BLaER1 (cell line): Measurements from ENCODE around the gene ARHGDIA.
A peak's percentile ranks its signal among the peaks of the same experiment; 100 is the strongest.

Experiments used
- H3K27ac ChIP-seq: shearing (Covaris generic); formaldehyde crosslinking; 2 replicates; pipeline ENCODE4 v1.8.1; 2022
- H3K27me3 ChIP-seq: shearing (Covaris generic); formaldehyde crosslinking; 2 replicates; pipeline ENCODE4 v1.8.1; 2022
- H3K36me3 ChIP-seq: shearing (Covaris generic); formaldehyde crosslinking; 2 replicates; pipeline ENCODE4 v1.8.1; 2022
- H3K4me1 ChIP-seq: shearing (Covaris generic); formaldehyde crosslinking; 2 replicates; pipeline ENCODE4 v1.8.1; 2022
- H3K4me2 ChIP-seq: shearing (Covaris generic); formaldehyde crosslinking; 2 replicates; pipeline ENCODE4 v1.8.1; 2022
- H3K4me3 ChIP-seq: shearing (Covaris generic); formaldehyde crosslinking; 2 replicates; pipeline ENCODE4 v1.8.1; 2022
- H3K9ac ChIP-seq: shearing (Covaris generic); formaldehyde crosslinking; 2 replicates; pipeline ENCODE4 v1.8.1; 2022
- H3K9me3 ChIP-seq: shearing (Covaris generic); formaldehyde crosslinking; 2 replicates; pipeline ENCODE4 v1.8.1; 2022
- H4K20me1 ChIP-seq: shearing (Covaris generic); formaldehyde crosslinking; 2 replicates; pipeline ENCODE4 v1.8.1; 2022
- Cebpa-rat ChIP-seq: shearing (Covaris generic); IDR thresholded peaks from 2 replicates; pipeline ENCODE4 v1.8.1; 2022

ARHGDIA gene

DNA sequence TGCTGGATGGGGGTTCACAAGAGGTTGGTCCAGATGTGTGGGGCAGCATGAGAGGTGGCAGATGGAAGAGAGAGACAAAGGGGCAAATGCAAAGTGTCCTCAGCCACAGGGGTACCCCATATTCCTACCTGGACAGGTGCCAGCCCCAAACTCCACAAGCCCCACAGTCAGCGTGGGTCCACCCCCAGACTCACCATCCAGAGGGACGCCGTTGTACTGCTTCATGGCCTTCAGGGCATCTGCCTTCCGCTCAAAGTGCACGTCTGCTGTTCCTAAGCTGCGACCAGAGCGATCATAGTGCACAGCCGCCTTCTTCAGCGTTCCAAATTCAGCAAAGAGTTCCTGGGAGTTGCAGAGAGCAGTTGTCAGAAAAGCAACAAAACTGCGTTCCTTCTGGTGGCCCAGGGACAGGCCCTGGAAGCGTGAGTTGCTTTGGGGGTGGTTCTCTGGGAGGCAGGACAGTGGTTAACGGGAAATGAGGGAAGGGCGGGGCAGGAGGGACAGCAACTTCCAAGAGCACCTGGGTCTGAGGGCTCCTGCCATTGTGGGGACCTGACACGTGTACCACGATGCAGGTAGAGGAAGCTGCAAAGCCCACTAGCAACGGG, 18.0 kb upstream of the ARHGDIA start:
- TF ChIP-seq Cebpa-rat = no peak
- H3K4me3 ChIP-seq = no peak overlapping the region; the same call in 1 of the 2 replicates
- H3K36me3 ChIP-seq = peaks cover 65% of the 10 kb centered on the region
- H3K27me3 ChIP-seq = no peaks in the 10 kb centered on the region
- H3K9ac ChIP-seq = peak overlapping the region; percentile 98; the same call in 1 of the 2 replicates
- H4K20me1 ChIP-seq = peaks cover 69% of the 10 kb centered on the region
- H3K9me3 ChIP-seq = no peaks in the 10 kb centered on the region
- H3K4me2 ChIP-seq = peak overlapping the region; percentile 98
- peaks cover 35% of the 10 kb centered on the region for H3K4me1 ChIP-seq
- no peak overlapping the region for H3K27ac ChIP-seq

DNA sequence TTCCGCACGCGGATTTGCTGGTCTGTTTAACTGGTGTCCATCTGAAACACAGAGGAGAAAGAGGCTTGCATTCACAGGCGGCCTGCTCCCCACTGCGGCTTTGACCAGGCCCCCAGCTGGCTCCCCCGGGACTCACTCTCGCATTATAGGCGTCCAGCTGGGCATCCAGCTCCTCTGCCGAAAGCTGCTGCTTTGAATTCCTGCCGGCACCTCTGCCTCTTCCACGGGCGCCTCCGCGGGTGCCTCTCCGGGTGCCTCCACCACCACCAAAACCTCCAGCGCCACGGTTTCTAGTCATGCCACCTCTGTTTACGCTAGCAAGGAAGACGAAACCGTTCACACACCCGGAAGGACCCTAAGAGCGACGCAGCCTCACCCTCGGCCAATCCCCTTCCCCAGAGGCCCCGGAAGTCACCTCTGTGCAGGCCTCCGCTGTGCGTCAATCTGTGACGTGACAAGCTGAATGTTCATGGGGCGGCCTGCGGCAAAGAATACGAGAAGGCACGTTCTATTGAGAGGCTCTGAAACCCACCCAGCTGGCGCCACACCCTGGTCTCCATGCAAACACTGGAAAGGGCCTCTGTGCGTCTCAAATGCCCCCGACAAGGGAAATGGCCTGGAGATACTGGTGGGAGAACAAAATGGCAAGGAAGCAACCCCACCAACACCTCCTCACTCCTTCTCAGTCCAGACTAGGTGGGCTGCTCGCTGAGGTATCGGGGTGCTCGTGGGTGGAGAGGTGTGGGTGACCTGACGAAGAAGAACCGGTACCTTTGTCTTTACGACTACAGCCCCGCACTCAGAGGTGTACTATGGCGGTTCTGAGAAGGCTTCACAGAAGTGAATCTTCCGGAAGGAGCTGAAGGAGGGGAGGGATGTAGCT, 17.2 kb upstream of the ARHGDIA start:
- Histone ChIP-seq H4K20me1 (peaks cover 75% of the 10 kb centered on the region), H3K4me2 (no peak overlapping the region), H3K4me1 (peaks cover 28% of the 10 kb centered on the region), H3K27me3 (no peaks in the 10 kb centered on the region), H3K9me3 (no peaks in the 10 kb centered on the region), H3K36me3 (peaks cover 72% of the 10 kb centered on the region), H3K27ac (no peak overlapping the region), H3K4me3 (no peak overlapping the region), H3K9ac (no peak overlapping the region; the same call in 1 of the 2 replicates)
- no peak for TF ChIP-seq Cebpa-rat

- Histone ChIP-seq H3K4me2 (no peak overlapping the region), H3K9me3 (no peaks in the 10 kb centered on the region), H4K20me1 (peaks cover 75% of the 10 kb centered on the region), H3K4me3 (no peak overlapping the region), H3K9ac (0 out of 2 replicates have a peak overlapping the region, but pooled peaks have one; percentile 21), H3K27me3 (no peaks in the 10 kb centered on the region), H3K36me3 (peaks cover 95% of the 10 kb centered on the region), H3K27ac (no peak overlapping the region), H3K4me1 (peaks cover 14% of the 10 kb centered on the region)
- TF ChIP-seq Cebpa-rat = no peak
These were observed 14.9 kb upstream of the ARHGDIA start for GRCh38 chr17:81885869-81886548.

DNA sequence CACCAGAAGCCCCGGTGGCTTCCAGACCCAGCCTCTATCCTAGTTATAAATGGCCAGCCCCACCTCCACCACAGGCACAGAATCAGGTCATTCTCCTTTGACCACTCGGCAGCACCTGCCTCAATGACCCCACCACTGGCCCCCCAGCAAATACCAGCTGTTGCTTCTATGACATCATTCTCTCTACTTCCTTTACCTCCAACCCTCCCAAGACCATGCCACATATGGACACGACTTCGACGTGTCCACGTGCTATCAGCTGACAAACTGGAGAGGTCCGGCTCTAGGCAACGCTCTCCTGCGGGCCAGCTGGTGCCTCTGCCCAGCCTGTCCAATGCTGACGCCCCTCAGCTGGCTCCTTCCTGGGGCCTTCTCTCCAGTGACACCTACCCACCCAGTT, 14.3 kb upstream of the ARHGDIA start:
- Histone ChIP-seq H3K36me3 (peaks cover 100% of the 10 kb centered on the region), H4K20me1 (peaks cover 71% of the 10 kb centered on the region), H3K4me3 (no peak overlapping the region), H3K4me1 (peaks cover 13% of the 10 kb centered on the region), H3K27me3 (no peaks in the 10 kb centered on the region), H3K4me2 (no peak overlapping the region), H3K9ac (0 out of 2 replicates have a peak overlapping the region, but pooled peaks have one; percentile 15), H3K9me3 (no peaks in the 10 kb centered on the region), H3K27ac (no peak overlapping the region)
- TF ChIP-seq Cebpa-rat = no peak

DNA sequence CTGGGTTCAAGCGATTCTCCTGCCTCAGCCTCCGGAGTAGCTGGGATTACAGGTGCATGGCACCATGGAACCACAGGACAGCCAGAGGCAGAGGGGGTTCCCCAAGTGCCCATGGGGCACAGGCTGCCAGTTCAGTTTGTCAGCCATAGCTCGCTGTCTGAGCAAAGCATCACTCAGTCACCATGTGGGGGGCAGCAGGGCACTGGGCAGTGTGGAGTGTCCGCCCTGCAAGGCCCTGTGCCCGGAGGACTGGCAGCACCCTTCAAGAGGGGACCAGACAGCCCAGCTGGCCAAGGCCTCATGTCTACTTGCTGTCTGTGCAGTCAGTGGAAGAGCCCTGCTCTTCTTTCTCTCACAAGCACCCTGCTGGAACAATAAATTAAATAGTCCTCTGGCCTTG, 13.8 kb upstream of the ARHGDIA start:
- H3K4me1 ChIP-seq = peaks cover 8% of the 10 kb centered on the region
- no peaks in the 10 kb centered on the region for H3K9me3 ChIP-seq
- H4K20me1 ChIP-seq = peaks cover 66% of the 10 kb centered on the region
- H3K36me3 ChIP-seq = peaks cover 100% of the 10 kb centered on the region
- no peak overlapping the region for H3K4me2 ChIP-seq
- H3K4me3 ChIP-seq = no peak overlapping the region
- no peaks in the 10 kb centered on the region for H3K27me3 ChIP-seq
- TF ChIP-seq Cebpa-rat = no peak
- H3K27ac ChIP-seq = no peak overlapping the region
- 0 out of 2 replicates have a peak overlapping the region, but pooled peaks have one; percentile 15 for H3K9ac ChIP-seq

GRCh38 chr17:81884520-81884919, 13.4 kb upstream of the ARHGDIA start:
- Histone ChIP-seq H3K4me1 (peaks cover 3% of the 10 kb centered on the region), H3K27ac (no peak overlapping the region), H3K4me2 (no peak overlapping the region), H4K20me1 (peaks cover 61% of the 10 kb centered on the region), H3K36me3 (peaks cover 100% of the 10 kb centered on the region), H3K27me3 (no peaks in the 10 kb centered on the region), H3K4me3 (no peak overlapping the region), H3K9me3 (no peaks in the 10 kb centered on the region), H3K9ac (0 out of 2 replicates have a peak overlapping the region, but pooled peaks have one; percentile 15)
- TF ChIP-seq Cebpa-rat = no peak

DNA sequence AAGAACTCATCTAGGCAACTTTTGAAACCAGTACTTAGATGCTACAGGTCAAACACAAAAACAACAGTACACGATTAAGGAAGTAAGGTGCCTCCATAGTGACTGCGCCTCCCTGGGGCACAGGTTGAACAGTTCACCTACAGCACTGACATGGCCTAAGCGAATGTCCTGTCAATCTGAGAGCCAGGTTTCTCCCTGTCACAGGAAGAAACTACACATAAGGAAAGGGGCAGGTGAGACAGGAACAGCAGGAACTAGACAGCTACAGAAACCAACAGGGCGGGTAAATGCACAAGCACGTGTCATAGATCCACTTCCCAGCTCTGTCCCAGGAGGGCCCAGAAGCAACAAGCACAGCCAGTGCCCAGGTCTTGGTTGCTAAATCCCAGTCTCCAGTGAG, 8.0 kb upstream of the ARHGDIA start:
- TF ChIP-seq Cebpa-rat = no peak
- no peaks in the 10 kb centered on the region for H3K4me1 ChIP-seq

GRCh38 chr17:81878294-81878693, 7.2 kb upstream of the ARHGDIA start:
- no peaks in the 10 kb centered on the region for H4K20me1 ChIP-seq
- H3K36me3 ChIP-seq = peaks cover 70% of the 10 kb centered on the region
- H3K9me3 ChIP-seq = no peaks in the 10 kb centered on the region
- TF ChIP-seq Cebpa-rat = no peak
- no peak overlapping the region for H3K9ac ChIP-seq
- H3K27me3 ChIP-seq = no peaks in the 10 kb centered on the region
- no peak overlapping the region for H3K27ac ChIP-seq
- H3K4me1 ChIP-seq = peaks cover 7% of the 10 kb centered on the region
- no peak overlapping the region for H3K4me3 ChIP-seq
- no peak overlapping the region for H3K4me2 ChIP-seq

More for the DNA sequence above, 8.0 kb upstream of the ARHGDIA start:
- Histone ChIP-seq H3K36me3 (peaks cover 78% of the 10 kb centered on the region), H3K9me3 (no peaks in the 10 kb centered on the region), H3K4me2 (no peak overlapping the region), H3K27me3 (no peaks in the 10 kb centered on the region), H3K9ac (no peak overlapping the region; the same call in 1 of the 2 replicates), H3K4me3 (no peak overlapping the region), H4K20me1 (peaks cover 7% of the 10 kb centered on the region), H3K27ac (no peak overlapping the region)

DNA sequence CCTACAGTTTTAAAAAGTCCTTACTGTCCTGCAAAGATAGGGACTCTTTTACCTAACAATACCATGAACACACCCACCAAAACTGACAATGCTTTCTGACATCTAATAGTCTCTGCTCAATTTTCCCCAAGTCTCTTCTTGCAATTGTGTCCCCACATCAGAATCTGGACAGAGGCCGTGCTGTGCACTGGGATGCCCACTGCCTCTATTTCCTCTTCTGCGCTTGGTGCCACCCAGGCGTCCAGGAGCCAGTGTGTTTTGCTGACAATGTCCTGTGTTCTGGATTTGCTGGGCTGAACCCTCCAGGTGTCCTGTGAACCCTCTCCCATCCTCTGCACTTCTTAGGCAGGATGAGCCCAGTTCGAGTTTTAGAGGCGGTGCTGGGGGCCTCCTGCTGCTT, 6.4 kb upstream of the ARHGDIA start:
- Histone ChIP-seq H3K4me3 (no peak overlapping the region), H3K27me3 (no peaks in the 10 kb centered on the region), H3K9me3 (no peaks in the 10 kb centered on the region), H3K4me1 (peaks cover 14% of the 10 kb centered on the region), H3K4me2 (no peak overlapping the region), H3K36me3 (peaks cover 63% of the 10 kb centered on the region), H4K20me1 (no peaks in the 10 kb centered on the region), H3K9ac (no peak overlapping the region), H3K27ac (no peak overlapping the region)
- TF ChIP-seq Cebpa-rat = no peak
